IPS-18c (cell line): Measurements from ENCODE around the gene MTA3.

Experiments
- H3K4me3 ChIP-seq: 2 replicates; pipeline ENCODE4 v1.7.0; 2013; ENCODE audit warnings: low read depth, mild to moderate bottlenecking, low read length, moderate library complexity; ENCODE audit not compliant: insufficient read depth
- H3K9me3 ChIP-seq: one replicate; pipeline ENCODE4 v1.6.1; 2013; ENCODE audit warnings: mild to moderate bottlenecking, low read length, moderate library complexity; ENCODE audit not compliant: control insufficient read depth, insufficient read depth

MTA3 gene

GRCh38 chr2:42777883-42778805 lies 209.7 kb downstream of the MTA3 start:
- Histone ChIP-seq H3K9me3 (peaks cover 14% of the 10 kb centered on the region), H3K4me3 (no peak overlapping the region)

DNA sequence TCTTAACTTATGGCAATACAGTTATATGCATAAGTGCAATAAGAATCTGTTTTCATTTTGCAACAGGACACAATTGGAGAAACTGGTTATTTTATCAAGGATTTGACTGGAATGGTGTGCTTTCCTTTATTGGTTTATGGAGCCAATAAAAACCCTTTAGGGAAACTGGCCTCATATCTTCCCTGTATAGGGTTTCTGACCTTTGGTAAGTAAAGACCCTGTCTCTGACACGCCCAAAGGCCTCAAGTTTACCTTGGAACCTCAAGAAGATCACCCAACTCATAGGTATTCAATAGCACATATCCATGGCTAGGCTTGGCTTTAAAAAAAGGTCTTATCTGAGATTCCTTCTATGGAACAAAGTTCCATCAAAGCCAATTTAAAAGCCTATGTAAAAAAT lies 212.7 kb downstream of the MTA3 start:
- Histone ChIP-seq H3K9me3 (peaks cover 14% of the 10 kb centered on the region), H3K4me3 (no peak overlapping the region)

DNA sequence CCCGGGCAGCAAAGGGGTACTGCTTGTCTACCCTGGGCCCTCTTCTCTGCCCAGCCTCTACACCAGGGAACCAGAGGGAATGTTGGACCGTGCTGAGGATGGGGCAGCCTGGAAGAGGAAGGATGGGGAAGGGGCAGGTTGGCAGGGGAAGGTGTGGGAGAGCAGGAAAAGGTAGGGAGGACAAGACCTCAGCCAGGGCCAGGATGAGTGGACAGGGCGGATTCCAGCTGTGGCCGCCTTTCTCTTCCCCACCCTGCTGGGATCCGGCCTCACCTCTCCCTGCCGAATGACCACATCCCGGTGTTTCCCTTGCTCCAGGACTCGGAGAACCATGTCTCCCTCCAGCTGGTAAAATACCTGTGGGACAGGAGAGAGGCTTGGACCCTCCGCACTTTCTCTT lies 215.1 kb downstream of the MTA3 start:
- H3K4me3 ChIP-seq, result no peak overlapping the region
- peaks cover 9% of the 10 kb centered on the region for H3K9me3 ChIP-seq

GRCh38 chr2:42784204-42784880 lies 215.9 kb downstream of the MTA3 start:
- H3K4me3 ChIP-seq, result no peak overlapping the region
- peaks cover 4% of the 10 kb centered on the region for H3K9me3 ChIP-seq

- Histone ChIP-seq H3K9me3 (peaks cover 2% of the 10 kb centered on the region), H3K4me3 (no peak overlapping the region)
Measured at GRCh38 chr2:42786561-42787345, 218.3 kb downstream of the MTA3 start.

GRCh38 chr2:42787424-42787787 lies 219.0 kb downstream of the MTA3 start:
- Histone ChIP-seq H3K9me3 (no peaks in the 10 kb centered on the region), H3K4me3 (no peak overlapping the region)

DNA sequence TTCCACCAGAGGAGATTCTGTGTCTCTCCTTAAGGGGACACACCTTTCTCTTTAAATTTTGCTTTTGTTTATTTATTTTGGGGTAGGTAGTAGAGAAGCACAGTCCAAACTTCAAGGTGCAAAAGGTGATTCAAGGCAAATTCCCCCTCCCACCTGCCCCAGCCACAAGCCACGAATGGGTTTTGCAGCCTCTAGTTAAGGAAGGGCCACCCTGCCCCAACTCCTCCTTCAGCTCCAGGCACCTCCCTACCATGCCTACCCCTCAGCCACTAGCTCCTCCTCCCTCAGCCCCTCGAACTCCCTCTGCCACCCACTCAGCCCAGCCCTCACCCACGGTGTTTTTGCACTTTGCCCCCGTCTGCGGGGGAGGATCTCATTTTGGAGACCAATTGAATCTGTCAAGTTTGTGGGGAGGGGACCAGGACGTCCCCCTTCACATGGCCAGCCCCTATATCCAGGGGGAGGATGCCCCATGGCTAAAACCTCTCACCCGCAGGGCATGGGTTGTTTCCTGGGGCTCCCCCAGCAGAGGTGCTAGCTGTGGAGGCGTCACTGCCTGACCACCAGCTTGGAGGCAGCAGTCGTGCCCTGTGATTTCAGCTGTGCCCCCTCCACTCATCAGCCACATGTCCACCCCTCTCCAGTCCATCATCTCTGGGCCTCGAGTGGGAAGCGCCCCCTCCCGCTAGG lies 219.5 kb downstream of the MTA3 start:
- H3K9me3 ChIP-seq, result no peaks in the 10 kb centered on the region
- no peak overlapping the region for H3K4me3 ChIP-seq

DNA sequence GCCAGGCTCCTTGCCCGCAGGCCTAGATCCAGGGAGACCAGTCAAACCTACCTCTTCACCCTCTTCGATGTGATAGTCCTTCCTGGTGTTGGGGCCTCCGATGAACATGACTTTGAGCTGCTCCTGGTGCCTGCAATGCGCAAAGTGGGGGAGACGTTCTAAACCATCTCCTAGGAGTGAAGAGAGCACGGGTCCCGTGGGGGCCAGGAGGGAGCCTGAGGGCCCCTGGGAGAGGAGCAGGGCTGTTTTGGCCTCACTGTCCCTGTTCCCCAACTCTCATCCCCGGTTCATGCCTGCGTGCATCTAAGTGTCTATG lies 220.0 kb downstream of the MTA3 start:
- no peak overlapping the region for H3K4me3 ChIP-seq
- H3K9me3 ChIP-seq, result no peaks in the 10 kb centered on the region

- Histone ChIP-seq H3K9me3 (no peaks in the 10 kb centered on the region), H3K4me3 (no peak overlapping the region)
Measured at GRCh38 chr2:42788882-42789281, 220.4 kb downstream of the MTA3 start.

DNA sequence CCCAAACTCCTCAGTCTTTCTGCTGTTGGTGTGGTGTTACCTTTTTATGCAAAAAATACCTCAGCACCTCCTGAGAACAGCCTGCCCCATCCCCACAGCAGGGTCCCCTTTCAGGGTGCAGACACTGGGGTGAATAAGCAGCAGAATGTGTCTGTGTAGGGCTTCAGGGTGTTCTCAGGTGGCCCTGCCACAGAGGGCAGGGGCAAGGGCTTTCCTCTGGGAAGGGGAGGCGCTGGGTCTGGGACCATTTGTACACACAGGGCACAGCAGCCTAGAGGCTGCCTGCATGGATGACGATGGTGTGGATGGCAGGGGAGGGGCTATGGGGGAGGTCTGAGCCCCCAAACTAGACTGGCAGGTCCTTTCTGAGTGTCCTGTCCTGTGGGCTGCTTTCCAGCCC lies 221.3 kb downstream of the MTA3 start:
- Histone ChIP-seq H3K4me3 (no peak overlapping the region), H3K9me3 (no peaks in the 10 kb centered on the region)

DNA sequence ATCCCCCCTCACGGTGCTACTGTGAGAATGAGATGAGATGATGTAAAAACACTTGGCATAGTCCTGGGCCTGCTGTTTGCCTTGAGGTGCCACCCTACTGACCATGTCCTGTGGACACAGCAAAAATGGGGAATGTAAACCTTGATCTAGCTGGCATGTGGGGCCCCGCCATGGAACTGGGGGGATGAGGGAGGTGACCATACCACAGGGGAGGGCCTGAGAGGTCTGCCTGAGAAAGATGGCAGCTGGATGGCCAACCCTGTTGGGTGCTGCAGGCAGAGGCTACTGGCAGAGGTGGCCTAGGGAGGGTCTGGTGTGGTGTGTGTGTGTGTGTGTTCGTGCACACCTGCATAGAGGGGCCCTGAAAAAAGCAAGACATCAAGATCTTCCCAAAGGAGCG lies 223.2 kb downstream of the MTA3 start:
- H3K4me3 ChIP-seq, result peak overlapping the region; percentile 67; the same call in 1 of the 2 replicates
- H3K9me3 ChIP-seq, result no peaks in the 10 kb centered on the region

DNA sequence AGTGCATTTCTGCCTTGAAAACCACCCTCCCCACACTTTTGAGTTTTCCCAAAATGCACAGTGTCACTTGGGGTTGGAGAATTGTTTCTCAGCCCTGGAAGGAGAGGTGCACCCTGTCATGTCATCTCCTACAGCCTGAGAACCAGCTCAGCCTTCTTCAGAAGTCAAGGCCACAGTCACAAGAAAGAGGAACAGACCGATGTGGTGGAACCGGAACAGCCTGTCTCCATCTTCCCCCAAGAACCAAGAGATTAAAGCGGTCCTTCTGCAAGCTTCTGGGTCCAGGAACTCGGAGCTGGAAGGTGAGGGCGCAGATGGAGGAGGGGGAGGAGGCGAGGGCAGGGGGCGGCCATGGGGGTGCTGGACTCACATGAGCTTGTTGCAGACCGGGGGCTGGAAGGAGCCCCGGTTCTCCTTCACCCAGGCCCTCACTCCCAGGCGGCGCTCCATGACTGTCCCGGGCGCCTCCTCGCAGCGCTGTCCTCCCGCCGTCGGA lies 223.7 kb downstream of the MTA3 start:
- Histone ChIP-seq H3K4me3 (peak overlapping the region; percentile 67), H3K9me3 (no peaks in the 10 kb centered on the region)

DNA sequence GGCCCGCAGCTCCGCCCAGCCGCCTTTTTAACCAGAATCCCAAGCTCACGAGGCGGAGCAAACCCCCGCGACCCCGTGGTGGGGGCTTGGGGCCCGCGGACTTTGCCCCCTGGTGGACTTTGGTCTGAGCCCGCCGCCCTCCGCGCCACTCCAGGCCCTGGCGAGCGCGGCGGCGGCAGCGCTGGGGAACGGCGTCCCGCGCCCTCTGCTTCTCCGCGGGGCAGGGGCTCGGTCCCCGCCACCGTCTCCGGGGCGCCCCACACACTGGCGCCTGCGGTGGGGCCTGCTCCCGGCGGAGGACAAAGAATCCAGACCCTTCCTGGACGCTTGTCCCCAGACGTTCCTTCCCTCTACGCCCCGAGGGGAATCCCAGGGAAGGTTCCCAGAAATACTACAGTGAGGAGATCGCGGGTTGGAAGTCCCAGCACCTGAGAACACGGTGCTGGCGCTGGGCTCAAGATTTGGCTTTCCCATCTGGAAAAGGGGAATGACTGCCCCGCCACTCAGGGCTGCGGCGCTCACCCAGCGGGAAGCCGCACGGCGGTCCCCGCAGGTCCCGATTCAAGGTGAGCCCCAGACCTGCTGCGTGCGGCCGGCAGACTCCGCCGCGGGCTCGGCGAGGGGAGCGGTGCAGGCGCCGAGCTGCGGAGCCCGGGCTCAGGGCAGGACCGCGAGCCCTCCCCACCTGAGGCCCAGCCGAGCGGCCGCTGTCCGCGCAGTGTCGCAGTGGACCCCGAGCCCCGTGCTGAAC lies 224.3 kb downstream of the MTA3 start, which contains the start of gene HAAO:
Gene HAAO (minus strand): TSS at position 1 of the 751 bp plus-strand sequence. CDS start 47 bp downstream, outside the sequence.
- Histone ChIP-seq H3K9me3 (no peaks in the 10 kb centered on the region), H3K4me3 (peak within 1 kb of the TSS; percentile 67)

DNA sequence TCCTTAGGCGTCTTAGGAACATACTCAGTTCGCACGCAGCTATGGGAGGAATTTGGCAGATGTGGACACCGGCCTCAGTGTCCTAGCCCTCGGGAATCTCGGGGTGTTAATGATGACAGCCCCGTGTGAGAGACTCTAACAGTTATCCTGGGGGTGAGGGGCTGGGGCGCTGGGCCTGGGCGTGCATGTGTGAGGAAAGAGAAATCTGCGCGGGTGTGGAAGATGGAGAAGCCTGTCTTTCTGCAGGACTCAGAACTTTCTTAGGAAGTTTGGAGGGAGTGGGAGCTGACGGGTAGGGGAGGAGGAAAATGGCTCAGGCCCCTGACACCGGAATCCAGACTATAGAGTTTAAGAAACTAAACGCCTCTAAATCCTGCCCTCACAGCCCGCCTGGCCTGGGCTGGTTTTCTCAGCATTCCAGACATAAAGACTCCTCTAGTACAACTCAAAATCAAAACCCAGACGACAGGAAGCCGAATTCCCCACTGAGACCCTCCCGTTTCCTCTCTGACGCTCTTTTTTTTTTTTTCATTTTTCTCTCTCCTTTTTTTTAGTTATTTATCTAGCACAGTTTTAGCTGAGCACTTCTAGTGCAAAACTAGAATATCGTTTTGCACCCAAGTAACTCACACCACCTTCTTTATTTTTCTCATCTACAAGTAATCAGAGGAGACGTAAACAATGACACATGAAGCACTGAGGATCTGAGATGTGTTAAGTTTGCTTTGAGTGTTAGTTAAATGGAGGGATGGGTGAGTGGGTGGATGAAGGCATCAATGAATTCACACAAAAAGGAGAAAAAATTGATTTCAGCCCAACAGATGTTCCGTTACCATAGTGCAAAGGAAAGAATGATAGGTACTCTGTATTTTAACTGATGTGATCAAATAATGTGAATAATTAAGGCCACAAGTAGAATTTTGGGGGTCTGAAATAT lies 225.2 kb downstream of the MTA3 start:
- Histone ChIP-seq H3K9me3 (no peaks in the 10 kb centered on the region), H3K4me3 (peak overlapping the region; percentile 67)

DNA sequence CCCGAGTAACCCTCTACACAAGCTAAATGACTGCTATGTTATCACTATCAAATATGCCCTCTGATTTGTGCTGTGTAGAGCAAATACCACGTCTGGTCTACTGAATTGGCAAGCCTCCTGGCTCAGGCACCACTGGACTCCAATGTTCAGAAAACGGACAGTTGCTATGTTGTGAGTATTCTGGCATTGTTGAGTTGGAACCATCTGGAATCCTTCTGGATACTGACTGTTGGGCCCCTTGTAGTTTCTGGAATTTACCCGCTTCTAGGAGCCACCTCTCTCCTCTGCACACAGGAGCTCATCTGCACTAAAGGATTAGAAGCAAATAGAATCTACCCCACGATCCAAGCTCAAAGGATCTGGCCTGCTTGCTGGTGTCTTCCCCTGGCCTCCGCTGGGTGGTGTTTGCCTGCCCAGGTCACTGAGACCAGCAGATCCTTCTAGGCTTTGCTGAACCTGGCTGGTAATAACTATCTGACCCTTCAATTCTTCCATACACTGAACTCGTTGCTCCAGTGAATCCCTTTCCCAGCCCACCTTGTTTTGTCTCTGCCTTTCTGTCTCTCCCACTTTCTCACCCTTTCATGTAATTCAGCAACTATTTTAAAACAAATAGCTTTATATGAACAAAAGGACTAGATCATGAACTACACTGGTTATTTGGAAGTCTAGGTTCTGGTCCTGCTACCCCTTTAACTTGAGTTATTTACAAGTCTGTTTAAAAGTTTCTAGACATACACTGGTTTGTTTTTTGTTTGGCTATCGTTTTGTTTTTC lies 226.0 kb downstream of the MTA3 start:
- H3K4me3 ChIP-seq, result no peak overlapping the region
- no peaks in the 10 kb centered on the region for H3K9me3 ChIP-seq
